TTC549 (cell line): ENCODE measurements around the gene FAM3A.
"Not testable (repeated sequence)": the region's sequence is repeated elsewhere in the genome, so short reads cannot be mapped to it uniquely, and the experiment has no call there.

Experiments used
- FAIRE-seq: peaks from 2 replicates; lab custom pipeline; 2012; peaks lifted over from hg19 to GRCh38; lab: Jason Lieb, UNC

The FAM3A gene

GRCh38 chrX:154502989-154503388, 13.0 kb downstream of the FAM3A start:
- no peak for FAIRE-seq

- no peak for FAIRE-seq
Observed at GRCh38 chrX:154502098-154502497, 13.9 kb downstream of the FAM3A start.

GRCh38 chrX:154501423-154501822, 14.6 kb downstream of the FAM3A start:
- not testable (repeated sequence) for FAIRE-seq

- FAIRE-seq: not testable (repeated sequence)
Observed at GRCh38 chrX:154496591-154497137, 19.4 kb downstream of the FAM3A start.

- FAIRE-seq: no peak
Observed at GRCh38 chrX:154495472-154495922, 20.5 kb downstream of the FAM3A start.

- no peak for FAIRE-seq
Observed at GRCh38 chrX:154494715-154495114, 21.3 kb downstream of the FAM3A start.

GRCh38 chrX:154490414-154491083, 25.5 kb downstream of the FAM3A start, which contains the start of gene SLC10A3:
Gene SLC10A3 (minus strand): TSS chrX:154490629. CDS start chrX:154488940, 1,689 bp downstream.
- FAIRE-seq: no peak

- FAIRE-seq: no peak
Observed at GRCh38 chrX:154490021-154490413, 26.0 kb downstream of the FAM3A start.

GRCh38 chrX:154489182-154489581, 26.9 kb downstream of the FAM3A start:
- no peak for FAIRE-seq

- no peak for FAIRE-seq
Observed at GRCh38 chrX:154488336-154489075, 27.5 kb downstream of the FAM3A start.

- FAIRE-seq: no peak
Observed at GRCh38 chrX:154487518-154488290, 28.3 kb downstream of the FAM3A start.

GRCh38 chrX:154486396-154487207, 29.4 kb downstream of the FAM3A start, which contains the start of gene UBL4A:
Gene UBL4A (minus strand): TSS chrX:154486615. CDS start chrX:154486584, 31 bp downstream.
- no peak for FAIRE-seq

- no peak for FAIRE-seq
Observed at GRCh38 chrX:154486052-154486395, 30.0 kb downstream of the FAM3A start.

- no peak for FAIRE-seq
Observed at GRCh38 chrX:154485150-154486051, 30.6 kb downstream of the FAM3A start.

GRCh38 chrX:154484255-154485149, 31.5 kb downstream of the FAM3A start:
- FAIRE-seq: no peak

GRCh38 chrX:154483325-154483724, 32.7 kb downstream of the FAM3A start:
- no peak for FAIRE-seq

GRCh38 chrX:154482786-154483185, 33.2 kb downstream of the FAM3A start:
- FAIRE-seq: no peak

GRCh38 chrX:154481911-154482601, 34.0 kb downstream of the FAM3A start:
- no peak for FAIRE-seq

- no peak for FAIRE-seq
Observed at GRCh38 chrX:154481195-154481594, 34.8 kb downstream of the FAM3A start.
